HG02678 (cell line): ENCODE data around the gene PISD.

Experiments used
- ATAC-seq: cut with Tn5 transposase; IDR thresholded peaks from one replicate; pipeline ENCODE4 v1.9.1; 2021; ENCODE audit warnings: mild to moderate bottlenecking, moderate library complexity; ENCODE audit not compliant: unreplicated experiment

PISD gene

DNA sequence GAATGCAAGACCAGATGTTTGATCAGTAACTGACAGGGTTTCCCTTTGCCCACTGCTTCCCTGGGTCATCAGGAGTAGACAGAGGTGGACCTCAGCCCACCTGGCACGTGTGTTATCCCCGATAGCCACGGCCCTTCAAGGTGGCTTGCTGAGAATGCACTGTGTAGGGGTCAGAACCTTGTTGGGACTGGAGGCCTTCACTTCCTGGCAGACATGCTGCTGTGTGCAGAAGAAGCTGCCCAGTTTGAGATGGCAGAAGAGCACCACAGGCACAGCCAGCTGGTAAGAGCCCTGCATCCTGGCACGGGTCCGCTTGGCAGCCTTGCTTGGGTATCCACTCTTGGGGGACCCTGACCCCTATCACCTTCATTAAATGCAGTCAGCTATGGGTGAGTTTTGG lies 83.8 kb downstream of the PISD start:
- no peak for ATAC-seq

DNA sequence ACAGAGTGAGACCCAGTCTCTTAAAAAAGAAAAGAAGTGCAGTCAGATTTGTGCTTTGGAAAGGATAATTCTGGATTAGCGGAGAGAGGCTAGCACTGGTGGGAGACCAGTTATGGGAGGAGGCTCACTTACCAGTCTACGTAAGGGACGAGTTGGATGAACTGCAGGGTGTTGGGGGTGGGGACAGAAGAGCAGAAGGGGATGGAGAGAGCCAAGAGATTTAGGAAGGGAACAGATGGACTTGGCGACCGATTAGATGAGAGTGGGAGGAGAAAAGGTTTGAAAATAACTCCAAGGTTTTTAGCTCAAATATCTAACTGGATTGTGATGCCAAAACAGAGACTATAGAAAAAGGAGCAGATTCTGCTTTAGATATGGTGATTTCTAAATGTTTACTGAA lies 84.3 kb downstream of the PISD start:
- no peak for ATAC-seq

DNA sequence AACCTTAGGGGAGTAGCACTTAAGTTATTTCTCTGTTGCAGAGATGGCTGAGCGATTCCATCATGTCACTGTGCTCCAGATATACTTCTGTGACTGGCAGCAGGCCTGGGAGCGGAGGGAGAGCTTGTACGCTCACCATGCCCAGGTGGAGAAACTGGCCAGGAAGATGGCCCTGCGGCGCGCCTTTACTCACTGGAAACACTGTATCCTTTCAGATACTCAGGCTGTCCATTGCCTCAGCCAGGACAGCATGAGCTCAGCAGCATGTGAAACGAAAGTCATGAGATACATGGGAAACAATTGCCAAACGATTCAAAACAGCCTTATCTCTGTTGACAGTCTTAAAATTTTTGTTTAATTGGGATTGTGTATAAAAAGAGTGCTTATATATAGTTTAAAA lies 86.8 kb downstream of the PISD start:
- no peak for ATAC-seq

- ATAC-seq = no peak
Measured at GRCh38 chr22:31574055-31574670, 87.9 kb downstream of the PISD start.

DNA sequence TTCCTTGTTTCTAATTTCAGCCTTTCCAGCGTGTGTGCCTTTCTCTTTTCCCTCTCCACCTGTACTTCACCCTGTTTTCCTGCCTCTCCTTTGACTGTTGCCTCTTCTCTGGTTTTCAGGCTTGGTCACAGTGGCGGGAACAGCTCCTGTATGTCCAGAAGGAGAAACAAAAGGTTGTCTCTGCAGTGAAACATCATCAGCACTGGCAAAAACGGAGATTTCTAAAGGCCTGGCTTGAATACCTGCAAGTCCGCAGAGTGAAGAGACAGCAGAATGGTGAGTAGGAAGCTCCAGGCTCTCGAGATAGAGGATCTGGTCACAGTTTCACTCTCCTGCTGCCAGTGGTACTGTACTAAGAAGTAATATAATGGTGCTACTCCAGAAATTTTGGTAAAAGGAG lies 89.1 kb downstream of the PISD start:
- no peak for ATAC-seq

DNA sequence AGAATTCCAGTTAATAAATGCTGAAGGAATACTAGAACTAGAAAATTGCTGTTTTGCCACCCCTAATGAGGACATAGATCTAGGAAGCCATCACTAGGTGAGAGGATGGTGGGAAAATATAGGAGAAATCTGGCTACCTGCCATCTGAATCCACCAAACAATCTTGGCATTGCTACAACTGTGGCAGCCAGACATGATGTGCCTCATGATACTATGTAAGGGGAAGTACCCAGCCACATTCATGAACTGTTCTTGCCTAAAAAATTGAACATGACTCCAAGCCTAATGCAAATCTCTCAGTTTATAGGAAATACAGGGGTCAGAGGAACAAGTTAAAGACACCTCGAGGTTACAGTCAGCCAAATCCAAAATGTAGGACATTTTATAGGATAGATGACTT lies 92.9 kb downstream of the PISD start:
- no peak for ATAC-seq
